CD14-positive monocyte (primary cell): ENCODE data around the gene SH2D7. TPM values are rescaled to one million over a fixed set of nuclear protein-coding genes. Genes with fewer than 3 reads are reported as not detected.

ENCODE experiments used
- DNase-seq, 3 donors: peaks; one replicate each; pipeline ENCODE4 v3.0.0-alpha.2; 2011 to 2022
- H2AFZ ChIP-seq: 2 replicates; pipeline ENCODE4 v1.6.0; 2012; ENCODE audit warnings: mild to moderate bottlenecking, low read depth, low read length, inconsistent platforms; ENCODE audit not compliant: insufficient read depth, poor library complexity, severe bottlenecking
- H3K27ac ChIP-seq, 2 donors: 1 replicate in 1 of 2; 2 replicates in 1 of 2; pipeline ENCODE4 v1.5.1; 2012 to 2013; ENCODE audit warnings: low read length in 2 of 2, control low read depth in 1 of 2, inconsistent platforms in 1 of 2, low read depth in 1 of 2, mild to moderate bottlenecking in 1 of 2
- H3K27me3 ChIP-seq, 2 donors: one replicate each; pipeline versions ENCODE4 v1.6.0 to v1.6.1; 2011 to 2013; ENCODE audit warnings: low read length in 2 of 2; ENCODE audit not compliant: control insufficient read depth in 2 of 2, insufficient read depth in 2 of 2
- H3K36me3 ChIP-seq, 2 donors: replicated peaks in 1 of 2; 1 replicate in 1 of 2; 2 replicates in 1 of 2; pipeline versions ENCODE4 v1.5.1 to v1.6.1; 2012 to 2013; ENCODE audit warnings: low read length in 2 of 2, control low read depth in 1 of 2, inconsistent platforms in 1 of 2, mild to moderate bottlenecking in 1 of 2; ENCODE audit not compliant: insufficient read depth in 2 of 2, control insufficient read depth in 1 of 2
- H3K4me1 ChIP-seq, 2 donors: 1 replicate in 1 of 2; 2 replicates in 1 of 2; pipeline versions ENCODE4 v1.5.1 to v1.6.1; 2012 to 2013; ENCODE audit warnings: low read length in 2 of 2, control low read depth in 1 of 2, inconsistent platforms in 1 of 2, mild to moderate bottlenecking in 1 of 2, moderate library complexity in 1 of 2; ENCODE audit not compliant: insufficient read depth in 2 of 2, control insufficient read depth in 1 of 2
- H3K4me2 ChIP-seq: replicated peaks from 2 replicates; pipeline ENCODE3; 2012; ENCODE audit warnings: low read length, moderate library complexity, mild to moderate bottlenecking; ENCODE audit not compliant: poor library complexity, severe bottlenecking; ENCODE audit errors: extremely low read depth
- H3K4me3 ChIP-seq, 3 experiments: fragments of 200-600 bp in 1 of 3; sonication (generic) in 1 of 3; replicated peaks in 1 of 3; 1 replicate in 2 of 3; 2 replicates in 1 of 3; pipeline ENCODE4 v1.5.1; 2011 to 2013; ENCODE audit warnings: low read length in 3 of 3, mild to moderate bottlenecking in 3 of 3, control low read depth in 2 of 3, low read depth in 2 of 3, inconsistent platforms in 1 of 3, moderate library complexity in 1 of 3
- H3K79me2 ChIP-seq: 2 replicates; pipeline ENCODE4 v1.6.0; 2012; ENCODE audit warnings: mild to moderate bottlenecking, control low read depth, inconsistent platforms, low read length, moderate library complexity; ENCODE audit not compliant: insufficient read depth
- H3K9ac ChIP-seq: 2 replicates; pipeline ENCODE4 v1.6.0; 2017; ENCODE audit warnings: low read length, mild to moderate bottlenecking; ENCODE audit not compliant: insufficient read depth, poor library complexity, severe bottlenecking
- H3K9me3 ChIP-seq, 2 donors: replicated peaks in 1 of 2; 1 replicate in 1 of 2; 2 replicates in 1 of 2; pipeline versions ENCODE4 v1.5.1 to v1.6.1; 2012 to 2013; ENCODE audit warnings: low read length in 2 of 2, control low read depth in 1 of 2; ENCODE audit not compliant: control insufficient read depth in 1 of 2, insufficient read depth in 1 of 2
- H4K20me1 ChIP-seq: 2 replicates; pipeline ENCODE4 v1.6.0; 2012; ENCODE audit warnings: mild to moderate bottlenecking, low read length, control low read depth, moderate library complexity; ENCODE audit not compliant: insufficient read depth
- H3K27ac Mint-ChIP-seq, 7 donors: one replicate each; pipeline ENCODE4 v1.8.0; 2020; ENCODE audit warnings: mild to moderate bottlenecking in 7 of 7, mixed read lengths in 7 of 7, moderate library complexity in 6 of 7, inconsistent platforms in 2 of 7
- H3K27me3 Mint-ChIP-seq, 3 donors: one replicate each; pipeline ENCODE4 v1.8.0; 2021 to 2022; ENCODE audit warnings: low read depth in 3 of 3, mild to moderate bottlenecking in 3 of 3, mixed read lengths in 3 of 3, moderate library complexity in 3 of 3, inconsistent platforms in 1 of 3
- H3K36me3 Mint-ChIP-seq, 2 donors: one replicate each; pipeline ENCODE4 v1.8.0; 2020; ENCODE audit warnings: mixed read lengths in 2 of 2, inconsistent platforms in 1 of 2, mild to moderate bottlenecking in 1 of 2
- H3K4me1 Mint-ChIP-seq: one replicate; pipeline ENCODE4 v1.8.0; 2020; ENCODE audit warnings: mild to moderate bottlenecking, mixed read lengths
- H3K4me3 Mint-ChIP-seq, 2 donors: one replicate each; pipeline ENCODE4 v1.8.0; 2020; ENCODE audit warnings: mild to moderate bottlenecking in 2 of 2, mixed read lengths in 2 of 2, moderate library complexity in 1 of 2
- H3K9me3 Mint-ChIP-seq, 7 donors: one replicate each; pipeline ENCODE4 v1.8.0; 2020 to 2022; ENCODE audit warnings: mixed read lengths in 7 of 7, mild to moderate bottlenecking in 6 of 7, moderate library complexity in 6 of 7, inconsistent platforms in 2 of 7
- WGBS: methylation state at CpG from one replicate; pipeline ENCODE4 v1.1.5; 2013; ENCODE audit warnings: missing lambda C conversion rate; ENCODE audit not compliant: insufficient coverage; 5-methylcytosine and 5-hydroxymethylcytosine counted together
- intact Hi-C, 2 donors: fragments of 100-400 bp; cut with micrococcal nuclease; formaldehyde crosslinking; loops; one replicate each; pipeline versions ENCODE4 v1.15.0 to v1.15.1; 2023
- polyA plus RNA-seq, 3 donors: library from polyadenylated mRNA; depleted of rRNA in 1 of 3; unstranded in 2 of 3; stranded (reverse) in 1 of 3; fragments of 300-500 nt in 2 of 3; fragments of >200 nt in 1 of 3; fragmentation: Illumina TruSeq in 2 of 3; gene quantifications; 1 replicate in 2 of 3; 2 replicates in 1 of 3; pipeline ENCODE4 v1.2.3, GENCODE V29; 2012 to 2021
- TF ChIP-seq, protein P1 (sequence below): fragments of 200-600 bp; IDR thresholded peaks from one replicate; pipeline ENCODE4 v1.8.0; 2022; ENCODE audit warnings: antibody characterized with exemption, mild to moderate bottlenecking

The SH2D7 gene
- polyA plus RNA-seq, 3 donors, result not detected

GRCh38 chr15:78129751-78130287 lies 37.5 kb downstream of the SH2D7 start:
- DNase-seq, result no peak
- Mint-ChIP-seq H3K4me3 (peak overlapping the region; percentile 2 to 37), H3K27ac (peak overlapping the region in 1 of 7 donors; percentile 52), H3K27me3 (peaks cover 12 to 14% (median 13%) of the 10 kb centered on the region in 3 donors), H3K36me3 (no peaks in the 10 kb centered on the region), H3K4me1 (peaks cover 26% of the 10 kb centered on the region), H3K9me3 (peaks cover 0 to 4% (median 0%) of the 10 kb centered on the region in 7 donors)
- H3K27ac ChIP-seq, result no peak overlapping the region
- TF ChIP-seq, protein P1, sequence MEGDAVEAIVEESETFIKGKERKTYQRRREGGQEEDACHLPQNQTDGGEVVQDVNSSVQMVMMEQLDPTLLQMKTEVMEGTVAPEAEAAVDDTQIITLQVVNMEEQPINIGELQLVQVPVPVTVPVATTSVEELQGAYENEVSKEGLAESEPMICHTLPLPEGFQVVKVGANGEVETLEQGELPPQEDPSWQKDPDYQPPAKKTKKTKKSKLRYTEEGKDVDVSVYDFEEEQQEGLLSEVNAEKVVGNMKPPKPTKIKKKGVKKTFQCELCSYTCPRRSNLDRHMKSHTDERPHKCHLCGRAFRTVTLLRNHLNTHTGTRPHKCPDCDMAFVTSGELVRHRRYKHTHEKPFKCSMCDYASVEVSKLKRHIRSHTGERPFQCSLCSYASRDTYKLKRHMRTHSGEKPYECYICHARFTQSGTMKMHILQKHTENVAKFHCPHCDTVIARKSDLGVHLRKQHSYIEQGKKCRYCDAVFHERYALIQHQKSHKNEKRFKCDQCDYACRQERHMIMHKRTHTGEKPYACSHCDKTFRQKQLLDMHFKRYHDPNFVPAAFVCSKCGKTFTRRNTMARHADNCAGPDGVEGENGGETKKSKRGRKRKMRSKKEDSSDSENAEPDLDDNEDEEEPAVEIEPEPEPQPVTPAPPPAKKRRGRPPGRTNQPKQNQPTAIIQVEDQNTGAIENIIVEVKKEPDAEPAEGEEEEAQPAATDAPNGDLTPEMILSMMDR, result no peak
- H3K4me2 ChIP-seq, result no peak overlapping the region
- H3K4me1 ChIP-seq, result peaks cover 9 to 20% of the 10 kb centered on the region in 2 donors
- H3K9ac ChIP-seq, result no peak overlapping the region
- peaks cover 0 to 8% of the 10 kb centered on the region in 2 donors for H3K27me3 ChIP-seq
- no peaks in the 10 kb centered on the region for H4K20me1 ChIP-seq
- no CpG with 5 or more reads among the region's 5 CpGs for WGBS
- no peak overlapping the region for H2AFZ ChIP-seq
- intact Hi-C loops, result loop anchor here (5.0 kb wide), 2 partner anchors 67 to 112 kb away; no protein-coding TSS in a partner anchor
- no peaks in the 10 kb centered on the region for H3K79me2 ChIP-seq
- H3K9me3 ChIP-seq, result no peaks in the 10 kb centered on the region
- no peak overlapping the region for H3K4me3 ChIP-seq
- H3K36me3 ChIP-seq, result no peaks in the 10 kb centered on the region

- no peaks in the 10 kb centered on the region for H3K9me3 ChIP-seq
- peaks cover 0 to 4% (median 0%) of the 10 kb centered on the region in 7 donors for H3K9me3 Mint-ChIP-seq
- peak overlapping the region; percentile 83 to 87 for H3K4me3 Mint-ChIP-seq
- peaks cover 10 to 15% (median 12%) of the 10 kb centered on the region in 3 donors for H3K27me3 Mint-ChIP-seq
- no peaks in the 10 kb centered on the region for H3K79me2 ChIP-seq
- no peak overlapping the region for H3K27ac Mint-ChIP-seq
- TF ChIP-seq, protein P1, result no peak
- 36% methylated on average over 51 of the region's 51 CpGs for WGBS
- DNase-seq, result no peak
- H3K4me1 Mint-ChIP-seq, result peaks cover 26% of the 10 kb centered on the region
- intact Hi-C loops, result loop anchor here in 1 of 2 donors (5.0 kb wide), 2 partner anchors 67 to 112 kb away; no protein-coding TSS in a partner anchor
- H3K27ac ChIP-seq, result no peak overlapping the region
- H4K20me1 ChIP-seq, result no peaks in the 10 kb centered on the region
- no peaks in the 10 kb centered on the region for H3K36me3 ChIP-seq
- peak overlapping the region; percentile 99 for H2AFZ ChIP-seq
- peaks cover 0 to 8% of the 10 kb centered on the region in 2 donors for H3K27me3 ChIP-seq
- peak overlapping the region; percentile 82 for H3K9ac ChIP-seq
- H3K4me3 ChIP-seq, result peak overlapping the region in 1 of 3 experiments; percentile 79
- no peaks in the 10 kb centered on the region for H3K36me3 Mint-ChIP-seq
- H3K4me1 ChIP-seq, result peaks cover 9 to 20% of the 10 kb centered on the region in 2 donors
- peak overlapping the region; percentile 82 for H3K4me2 ChIP-seq
These were observed 38.3 kb downstream of the SH2D7 start for GRCh38 chr15:78130466-78131294.
